ENCODE measurements around the gene OGDH. TPM values are rescaled to one million over a fixed set of nuclear protein-coding genes. Genes with fewer than 3 reads are reported as not detected.

The OGDH gene
- total and polyA plus RNA-seq, 9 donors, result 24.4 to 84.6 (median 57.7) TPM

- TF ChIP-seq EP300 (IDR thresholded peaks at IDR 0.05), result no peak
- TF ChIP-seq CTCF (IDR thresholded peaks at IDR 0.05), result no peak
- TF ChIP-seq POLR2A (IDR thresholded peaks at IDR 0.05), result no peak
- peaks cover 7% of the 10 kb centered on the region for H3K4me1 ChIP-seq (ENCODE audit: insufficient read depth)
Observed at GRCh38 chr7:44617225-44617890, 10.9 kb downstream of the OGDH start.

GRCh38 chr7:44618045-44618444, 11.6 kb downstream of the OGDH start:
- H3K4me3 ChIP-seq, result no peak overlapping the region
- WGBS, 3 donors, result 92 to 97% (median 93%) methylated on average over 1 of the region's 1 CpG
- no peak overlapping the region for H3K27ac ChIP-seq
- intact Hi-C loops (cut with DNase I), result no loop called here
- H3K9me3 ChIP-seq, result no peaks in the 10 kb centered on the region
- H3K36me3 ChIP-seq, result no peaks in the 10 kb centered on the region
- H3K27me3 ChIP-seq, result no peaks in the 10 kb centered on the region
- TF ChIP-seq EP300 (IDR thresholded peaks at IDR 0.05) (no peak), CTCF (IDR thresholded peaks at IDR 0.05) (no peak), POLR2A (IDR thresholded peaks at IDR 0.05) (no peak)
- H3K4me1 ChIP-seq (ENCODE audit: insufficient read depth), result peaks cover 10% of the 10 kb centered on the region
- no peak for DNase-seq

More at GRCh38 chr7:44617225-44617890, 10.9 kb downstream of the OGDH start:
- Histone ChIP-seq H3K9me3 (no peaks in the 10 kb centered on the region), H3K27ac (no peak overlapping the region), H3K36me3 (no peaks in the 10 kb centered on the region), H3K4me3 (no peak overlapping the region), H3K27me3 (no peaks in the 10 kb centered on the region)
- DNase-seq, result no peak
- 88 to 89% (median 89%) methylated on average over 2 of the region's 2 CpGs for WGBS, 3 donors
- intact Hi-C loops (cut with DNase I), result no loop called here

GRCh38 chr7:44618753-44619152, 12.3 kb downstream of the OGDH start:
- no peak overlapping the region for H3K4me3 ChIP-seq
- no peaks in the 10 kb centered on the region for H3K9me3 ChIP-seq
- no peak for TF ChIP-seq EP300 (IDR thresholded peaks at IDR 0.05)
- no peak for TF ChIP-seq POLR2A (IDR thresholded peaks at IDR 0.05)
- TF ChIP-seq CTCF (IDR thresholded peaks at IDR 0.05), result no peak
- DNase-seq, result no peak
- no peaks in the 10 kb centered on the region for H3K27me3 ChIP-seq
- H3K4me1 ChIP-seq (ENCODE audit: insufficient read depth), result peaks cover 11% of the 10 kb centered on the region
- H3K36me3 ChIP-seq, result no peaks in the 10 kb centered on the region
- H3K27ac ChIP-seq, result no peak overlapping the region
- intact Hi-C loops (cut with DNase I), result no loop called here
- 92 to 95% (median 94%) methylated on average over 3 of the region's 3 CpGs for WGBS, 3 donors

- Histone ChIP-seq H3K27ac (peak overlapping the region in 1 of 2 donors; percentile 19), H3K27me3 (no peaks in the 10 kb centered on the region), H3K4me3 (no peak overlapping the region), H3K4me1 (ENCODE audit: insufficient read depth) (peaks cover 12% of the 10 kb centered on the region), H3K9me3 (no peaks in the 10 kb centered on the region), H3K36me3 (no peaks in the 10 kb centered on the region)
- intact Hi-C loops (cut with DNase I), result no loop called here
- TF ChIP-seq EP300 (IDR thresholded peaks at IDR 0.05), result no peak
- TF ChIP-seq CTCF (IDR thresholded peaks at IDR 0.05), result no peak
- no peak for TF ChIP-seq POLR2A (IDR thresholded peaks at IDR 0.05)
- DNase-seq, result no peak
- WGBS, 3 donors, result 67 to 79% (median 73%) methylated on average over 11 of the region's 11 CpGs
Observed at GRCh38 chr7:44621034-44621749, 14.8 kb downstream of the OGDH start.

Measured in ovary (tissue), 9 donors.